IMR-90 (cell line): ENCODE measurements around the gene CCDC182. TPM values are rescaled to one million over a fixed set of nuclear protein-coding genes. Genes with fewer than 3 reads are reported as not detected.
A peak's percentile ranks its signal among the peaks of the same experiment; 100 is the strongest.

Source experiments
- ATAC-seq: fragments of 200-7000 bp; cut with Tn5 transposase; 2 replicates; pipeline ENCODE4 v1.9.1; 2020; ENCODE audit warnings: low read depth, mild to moderate bottlenecking, moderate library complexity
- BruUV-seq: library from RNA; stranded (reverse); fragments of 400-500 nt; replicated peaks from 2 replicates; lab custom pipeline; 2021; lab: Mats Ljungman, UMichigan
- CTCF ChIA-PET: fragments of 300-600 bp; formaldehyde crosslinking; extraction: SDS; loops from one replicate; lab custom pipeline; 2021; ENCODE audit warnings: antibody characterized with exemption; lab: Yijun Ruan, JAX
- POLR2A ChIA-PET: fragments of 300-600 bp; sonication (Branson Sonifier 250); formaldehyde crosslinking; loops from one replicate; lab custom pipeline; 2022; ENCODE audit warnings: antibody characterized with exemption; ENCODE audit not compliant: unreplicated experiment; lab: Charles Lee
- DNase-seq: peaks from one replicate; pipeline ENCODE4 v3.0.0; 2013
- H2AFZ ChIP-seq: replicated peaks from 2 replicates; pipeline ENCODE3; 2013; ENCODE audit warnings: low read length, mild to moderate bottlenecking; ENCODE audit not compliant: poor library complexity
- H2AK5ac ChIP-seq: 2 replicates; pipeline ENCODE4 v1.6.1; 2013; ENCODE audit warnings: low read depth, low read length, inconsistent platforms
- H2AK9ac ChIP-seq: replicated peaks from 2 replicates; pipeline ENCODE3; 2013; ENCODE audit warnings: mild to moderate bottlenecking, low read depth, low read length, moderate library complexity; ENCODE audit not compliant: poor library complexity
- H2BK120ac ChIP-seq: 2 replicates; pipeline ENCODE4 v1.6.1; 2013; ENCODE audit warnings: low read depth, low read length, inconsistent platforms
- H2BK15ac ChIP-seq: 3 replicates; pipeline ENCODE4 v1.6.1; 2013; ENCODE audit warnings: low read depth, low read length, inconsistent platforms
- H2BK20ac ChIP-seq: 2 replicates; pipeline ENCODE4 v1.6.1; 2013; ENCODE audit warnings: low read depth, mild to moderate bottlenecking, inconsistent platforms, low read length, moderate library complexity
- H2BK5ac ChIP-seq: 2 replicates; pipeline ENCODE4 v1.6.1; 2013; ENCODE audit warnings: mild to moderate bottlenecking, low read depth, low read length, inconsistent platforms; ENCODE audit not compliant: poor library complexity, severe bottlenecking
- H3K14ac ChIP-seq: replicated peaks from 2 replicates; pipeline ENCODE4 v1.6.1; 2013; ENCODE audit warnings: low read depth, low read length, inconsistent platforms
- H3K18ac ChIP-seq: 2 replicates; pipeline ENCODE4 v1.6.1; 2013; ENCODE audit warnings: low read depth, low read length, control low read depth
- H3K23ac ChIP-seq: 2 replicates; pipeline ENCODE4 v1.6.1; 2013; ENCODE audit warnings: low read depth, low read length, inconsistent platforms
- H3K27ac ChIP-seq: 2 replicates; pipeline ENCODE4 v1.5.1; 2013; ENCODE audit warnings: mild to moderate bottlenecking, control low read depth, low read length; ENCODE audit not compliant: insufficient read depth
- H3K27me3 ChIP-seq: 2 replicates; pipeline ENCODE4 v1.6.1; 2013; ENCODE audit warnings: low read length; ENCODE audit not compliant: control insufficient read depth, insufficient read depth
- H3K36me3 ChIP-seq: 2 replicates; pipeline ENCODE4 v1.6.1; 2013; ENCODE audit warnings: low read length, mixed read lengths; ENCODE audit not compliant: control insufficient read depth, insufficient read depth
- H3K4ac ChIP-seq: 2 replicates; pipeline ENCODE4 v1.6.1; 2013; ENCODE audit warnings: low read depth, low read length, inconsistent platforms
- H3K4me1 ChIP-seq: 2 replicates; pipeline ENCODE4 v1.6.1; 2013; ENCODE audit warnings: low read length, mixed read lengths; ENCODE audit not compliant: control insufficient read depth, insufficient read depth
- H3K4me2 ChIP-seq: 2 replicates; pipeline ENCODE4 v1.6.1; 2013; ENCODE audit warnings: low read depth, mild to moderate bottlenecking, control low read depth, low read length, moderate library complexity
- H3K4me3 ChIP-seq: 2 replicates; pipeline ENCODE4 v1.5.1; 2013; ENCODE audit warnings: low read depth, mild to moderate bottlenecking, control low read depth, low read length, moderate library complexity; ENCODE audit not compliant: insufficient read depth
- H3K56ac ChIP-seq: 2 replicates; pipeline ENCODE4 v1.6.1; 2013; ENCODE audit warnings: low read length, inconsistent platforms; ENCODE audit not compliant: insufficient read depth; ENCODE audit errors: extremely low read depth
- H3K79me1 ChIP-seq, 2 experiments: 2 replicates each; pipeline ENCODE4 v1.6.1; 2013; ENCODE audit warnings: low read length in 2 of 2, inconsistent platforms in 1 of 2, low read depth in 1 of 2
- H3K9ac ChIP-seq: 2 replicates; pipeline ENCODE4 v1.6.1; 2013; ENCODE audit warnings: low read depth, low read length, control low read depth
- H3K9me1 ChIP-seq: 2 replicates; pipeline ENCODE4 v1.6.1; 2013; ENCODE audit warnings: low read length, inconsistent platforms; ENCODE audit not compliant: insufficient read depth
- H3K9me3 ChIP-seq: 2 replicates; pipeline ENCODE4 v1.6.1; 2013; ENCODE audit warnings: low read length; ENCODE audit not compliant: control insufficient read depth, insufficient read depth
- H4K20me1 ChIP-seq: 2 replicates; pipeline ENCODE4 v1.6.1; 2013; ENCODE audit warnings: low read length, inconsistent platforms; ENCODE audit not compliant: insufficient read depth
- H4K5ac ChIP-seq: 2 replicates; pipeline ENCODE4 v1.6.1; 2013; ENCODE audit warnings: mild to moderate bottlenecking, low read depth, low read length, control low read depth
- H4K8ac ChIP-seq, 2 experiments: 2 replicates each; pipeline ENCODE4 v1.6.1; 2013; ENCODE audit warnings: low read depth in 2 of 2, low read length in 2 of 2, control low read depth in 1 of 2, inconsistent platforms in 1 of 2
- H4K91ac ChIP-seq: 2 replicates; pipeline ENCODE4 v1.6.1; 2013; ENCODE audit warnings: low read depth, low read length, inconsistent platforms; ENCODE audit not compliant: insufficient read depth
- BHLHE40 ChIP-seq: fragments of 150-350 bp; IDR thresholded peaks from 2 replicates; pipeline ENCODE4 v1.6.1; 2016; ENCODE audit warnings: mild to moderate bottlenecking, low read depth, low read length
- NFE2L2 ChIP-seq: fragments of 150-350 bp; IDR thresholded peaks from 2 replicates; pipeline ENCODE4 v1.6.1; 2016; ENCODE audit warnings: low read depth, mild to moderate bottlenecking, low read length
- RAD21 ChIP-seq: IDR thresholded peaks from 2 replicates; pipeline ENCODE4 v1.6.1; 2012; ENCODE audit warnings: low read length, improper control_type of control experiment
- RCOR1 ChIP-seq: IDR thresholded peaks from 2 replicates; pipeline ENCODE4 v1.6.1; 2012; ENCODE audit warnings: mild to moderate bottlenecking, low read length, improper control_type of control experiment; ENCODE audit not compliant: insufficient replicate concordance
- SMC3 ChIP-seq: fragments of 150-350 bp; IDR thresholded peaks from 2 replicates; pipeline ENCODE4 v1.6.1; 2016; ENCODE audit warnings: low read depth, mild to moderate bottlenecking, antibody characterized with exemption, low read length, moderate library complexity
- WGBS, 2 experiments: methylation state at CpG; one replicate each; pipeline versions ENCODE4 v1.1.5 to v1.1.7; 2013; ENCODE audit warnings: missing lambda C conversion rate in 2 of 2; ENCODE audit not compliant: insufficient read length in 1 of 2; ENCODE audit errors: extremely low coverage in 2 of 2; 5-methylcytosine and 5-hydroxymethylcytosine counted together
- dilution Hi-C: fragments of 300-500 bp; cut with HindIII; formaldehyde crosslinking; loops from one replicate; pipeline ENCODE4 v1.14.3; 2018; ENCODE audit warnings: low sequenced_read_pairs; ENCODE audit not compliant: unreplicated experiment
- in situ Hi-C: fragments of 300-500 bp; cut with MboI; formaldehyde crosslinking; loops from 3 replicates; pipeline ENCODE4 v1.14.3; 2019; ENCODE audit warnings: low sequenced_read_pairs, inconsistent platforms, mixed read lengths
- intact Hi-C: fragments of 100-400 bp; cut with micrococcal nuclease; formaldehyde crosslinking; loops from 2 replicates; pipeline ENCODE4 v1.10.0; 2022
- polyA plus RNA-seq, 3 experiments: library from polyadenylated mRNA; depleted of rRNA; stranded (reverse); fragments of >200 nt; gene quantifications; 2 replicates each; pipeline ENCODE4 v1.2.3, GENCODE V29; 2012; ENCODE audit warnings: low replicate concordance in 1 of 3
- total RNA-seq: library from RNA; depleted of rRNA; stranded (reverse); fragments of >200 nt; gene quantifications from 2 replicates; pipeline ENCODE4 v1.2.3, GENCODE V29; 2012
- TF ChIP-seq, protein P1 (sequence below): fragments of 150-350 bp; IDR thresholded peaks from 2 replicates; pipeline ENCODE4 v1.6.1; 2017; ENCODE audit warnings: mild to moderate bottlenecking, antibody characterized with exemption, low read length, low read depth

The CCDC182 gene
- total and polyA plus RNA-seq, 2 of the 4 experiments (the other 2 are of a cell fraction) = not detected

DNA sequence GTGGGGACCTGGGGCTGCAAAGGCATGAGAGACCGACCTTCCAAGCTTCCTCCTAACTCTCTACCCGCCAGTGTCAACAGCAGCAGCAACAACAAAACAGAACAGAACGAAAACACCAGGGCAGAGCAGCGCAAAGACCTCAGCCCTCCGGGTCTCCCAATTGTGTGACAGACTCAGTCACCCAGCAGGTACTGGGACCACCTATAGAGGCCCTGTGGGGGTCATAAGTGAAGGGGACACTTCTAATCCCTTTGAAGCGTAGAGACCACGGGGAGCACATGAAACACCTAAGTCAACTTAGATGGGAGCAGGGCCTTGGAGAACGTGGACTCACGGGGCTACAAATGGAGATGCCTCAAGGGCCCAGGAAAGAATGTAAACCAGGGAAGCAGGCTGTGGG lies 12.6 kb upstream of the CCDC182 start:
- 38% methylated on average over 5 of the region's 9 CpGs; no CpG with 5 or more reads in 1 of the 2 experiments for WGBS, 2 experiments
- no peak overlapping the region for H4K5ac ChIP-seq
- DNase-seq (no peak), ATAC-seq (no peak)
- H2AFZ ChIP-seq = peak overlapping the region; percentile 11
- no peak overlapping the region for H4K8ac ChIP-seq
- POLR2A ChIA-PET = interaction anchor here (0.6 kb wide), 2 partner anchors 134 to 628 kb away, joined by 3 to 8 read pairs; no protein-coding TSS in a partner anchor
- peaks cover 24% of the 10 kb centered on the region for H3K27me3 ChIP-seq
- CTCF ChIA-PET = interaction anchor here (1.5 kb wide), 1 partner anchor 614 kb away, joined by 3 read pairs; no protein-coding TSS in a partner anchor
- H3K4ac ChIP-seq = no peak overlapping the region
- H2BK20ac ChIP-seq = no peak overlapping the region
- H3K14ac ChIP-seq = no peak overlapping the region
- no peaks in the 10 kb centered on the region for H3K4me1 ChIP-seq
- intact Hi-C loops = no loop called here
- no peaks in the 10 kb centered on the region for H4K20me1 ChIP-seq
- no peak overlapping the region for H2BK120ac ChIP-seq
- no peak overlapping the region for H2BK15ac ChIP-seq
- H4K91ac ChIP-seq = no peak overlapping the region
- dilution Hi-C loops = no loop called here
- H3K79me1 ChIP-seq = no peaks in the 10 kb centered on the region
- peak overlapping the region; percentile 55 for H2AK9ac ChIP-seq
- TF ChIP-seq BHLHE40 = no peak
- no peak for TF ChIP-seq RAD21
- TF ChIP-seq RCOR1 = no peak
- no peak for TF ChIP-seq SMC3
- TF ChIP-seq, protein P1, sequence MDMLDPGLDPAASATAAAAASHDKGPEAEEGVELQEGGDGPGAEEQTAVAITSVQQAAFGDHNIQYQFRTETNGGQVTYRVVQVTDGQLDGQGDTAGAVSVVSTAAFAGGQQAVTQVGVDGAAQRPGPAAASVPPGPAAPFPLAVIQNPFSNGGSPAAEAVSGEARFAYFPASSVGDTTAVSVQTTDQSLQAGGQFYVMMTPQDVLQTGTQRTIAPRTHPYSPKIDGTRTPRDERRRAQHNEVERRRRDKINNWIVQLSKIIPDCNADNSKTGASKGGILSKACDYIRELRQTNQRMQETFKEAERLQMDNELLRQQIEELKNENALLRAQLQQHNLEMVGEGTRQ = no peak
- TF ChIP-seq NFE2L2 = no peak
- no peaks in the 10 kb centered on the region for H3K36me3 ChIP-seq
- no peak overlapping the region for H3K4me3 ChIP-seq
- H3K9ac ChIP-seq = no peak overlapping the region
- H2AK5ac ChIP-seq = no peak overlapping the region
- in situ Hi-C loops = no loop called here
- BruUV-seq = no TSS peak
- no peak overlapping the region for H2BK5ac ChIP-seq
- H3K23ac ChIP-seq = no peak overlapping the region
- no peaks in the 10 kb centered on the region for H3K9me3 ChIP-seq
- no peaks in the 10 kb centered on the region for H3K9me1 ChIP-seq
- H3K18ac ChIP-seq = no peak overlapping the region
- no peak overlapping the region for H3K4me2 ChIP-seq
- H3K56ac ChIP-seq = no peak overlapping the region
- H3K27ac ChIP-seq = no peak overlapping the region
